ENCODE measurements around the gene CLMN. TPM values are rescaled to one million over a fixed set of nuclear protein-coding genes. Genes with fewer than 3 reads are reported as not detected.
"Not testable (repeated sequence)": the region's sequence is repeated elsewhere in the genome, so short reads cannot be mapped to it uniquely, and the experiment has no call there.

Gene CLMN
- total and polyA plus RNA-seq, 2 donors (not counting 3 experiments of a cell fraction or from before 2014, with no cell fraction given) = 0.72 to 9.6 TPM

- Histone ChIP-seq H3K4me1 (ENCODE audit: control insufficient read depth, extremely low read depth, insufficient read depth, low read length) (no peaks in the 10 kb centered on the region), H3K9ac (replicated peaks; ENCODE audit: extremely low read depth, insufficient read depth, low read length) (no peak overlapping the region), H3K27ac (ENCODE audit: insufficient read depth, low read depth, low read length) (no peak overlapping the region), H3K4me3 (replicated peaks in 1 of 3; ENCODE audit: insufficient read depth in 1 of 3, low read depth in 1 of 3, low read length in 3 of 3) (no peak overlapping the region), H3K36me3 (ENCODE audit: control insufficient read depth in 2 of 2, extremely low read depth in 1 of 2, insufficient read depth in 2 of 2, low read length in 2 of 2) (no peaks in the 10 kb centered on the region), H3K27me3 (ENCODE audit: control insufficient read depth in 2 of 2, insufficient read depth in 2 of 2, low read length in 2 of 2) (no peaks in the 10 kb centered on the region), H3K4me2 (ENCODE audit: insufficient read depth, low read length) (no peak overlapping the region), H3K9me1 (replicated peaks; ENCODE audit: control insufficient read depth, extremely low read depth, insufficient read depth, low read length) (no peaks in the 10 kb centered on the region), H3K9me3 (replicated peaks; ENCODE audit: control insufficient read depth, insufficient read depth, low read length) (no peaks in the 10 kb centered on the region), H2AFZ (ENCODE audit: low read depth, low read length) (no peak overlapping the region), H4K20me1 (replicated peaks; ENCODE audit: control insufficient read depth, extremely low read depth, insufficient read depth, low read length) (no peaks in the 10 kb centered on the region), H3K79me2 (ENCODE audit: control insufficient read depth, insufficient read depth, low read length) (no peaks in the 10 kb centered on the region)
- CTCF ChIA-PET = no interaction called here
- POLR2A ChIA-PET = interaction anchor here (0.6 kb wide), 1 partner anchor 915 kb away, joined by 4 read pairs; no protein-coding TSS in a partner anchor
- intact Hi-C loops (cut with micrococcal nuclease) (no loop called here), dilution Hi-C loops (cut with MboI; ENCODE audit: extremely low pct_ligation_motif_present, low sequenced_read_pairs) (no loop called here)
- no peak for TF ChIP-seq EZH2 (IDR thresholded peaks at IDR 0.05; ENCODE audit: borderline replicate concordance, low read depth, low read length, severe bottlenecking)
- no peak for TF ChIP-seq JUN (IDR thresholded peaks at IDR 0.05; ENCODE audit: borderline replicate concordance, insufficient read depth, insufficient read length, low read depth)
- no peak for TF ChIP-seq POLR2AphosphoS5 (IDR thresholded peaks at IDR 0.05; ENCODE audit: insufficient read depth, low read depth, low read length)
- no peak for TF ChIP-seq FOS (IDR thresholded peaks at IDR 0.05; ENCODE audit: borderline replicate concordance, insufficient read depth, low read length)
- FAIRE-seq (no peak), DNase-seq (ENCODE audit: low read depth, low spot score) (no peak)
- no TSS peak for BruUV-seq (replicated peaks)
Observed at GRCh38 chr14:95285566-95285965, 34.1 kb downstream of the CLMN start.

GRCh38 chr14:95283802-95284201 lies 35.9 kb downstream of the CLMN start:
- H3K79me2 ChIP-seq (ENCODE audit: control insufficient read depth, insufficient read depth, low read length); H3K4me1 ChIP-seq (ENCODE audit: control insufficient read depth, extremely low read depth, insufficient read depth, low read length); H3K4me2 ChIP-seq (ENCODE audit: insufficient read depth, low read length); H2AFZ ChIP-seq (ENCODE audit: low read depth, low read length); DNase-seq (ENCODE audit: low read depth, low spot score); H4K20me1 ChIP-seq (replicated peaks; ENCODE audit: control insufficient read depth, extremely low read depth, insufficient read depth, low read length); FAIRE-seq; CTCF ChIA-PET; H3K36me3 ChIP-seq (ENCODE audit: control insufficient read depth in 2 of 2, extremely low read depth in 1 of 2, insufficient read depth in 2 of 2, low read length in 2 of 2); H3K9ac ChIP-seq (replicated peaks; ENCODE audit: extremely low read depth, insufficient read depth, low read length); BruUV-seq (replicated peaks); dilution Hi-C loops (cut with MboI; ENCODE audit: extremely low pct_ligation_motif_present, low sequenced_read_pairs); H3K9me1 ChIP-seq (replicated peaks; ENCODE audit: control insufficient read depth, extremely low read depth, insufficient read depth, low read length); intact Hi-C loops (cut with micrococcal nuclease); H3K4me3 ChIP-seq (replicated peaks in 1 of 3; ENCODE audit: insufficient read depth in 1 of 3, low read depth in 1 of 3, low read length in 3 of 3); H3K9me3 ChIP-seq (replicated peaks; ENCODE audit: control insufficient read depth, insufficient read depth, low read length); H3K27me3 ChIP-seq (ENCODE audit: control insufficient read depth in 2 of 2, insufficient read depth in 2 of 2, low read length in 2 of 2); H3K27ac ChIP-seq (ENCODE audit: insufficient read depth, low read depth, low read length): not testable (repeated sequence)
- POLR2A ChIA-PET = interaction anchor here (0.5 kb wide), 1 partner anchor 8 kb away, joined by 3 read pairs; no protein-coding TSS in a partner anchor

GRCh38 chr14:95282986-95283380 lies 36.7 kb downstream of the CLMN start:
- POLR2A ChIA-PET = not testable (repeated sequence)

More at GRCh38 chr14:95282986-95283380, 36.7 kb downstream of the CLMN start:
- FAIRE-seq; H2AFZ ChIP-seq (ENCODE audit: low read depth, low read length); H3K9ac ChIP-seq (replicated peaks; ENCODE audit: extremely low read depth, insufficient read depth, low read length); intact Hi-C loops (cut with micrococcal nuclease); H3K79me2 ChIP-seq (ENCODE audit: control insufficient read depth, insufficient read depth, low read length); H3K27ac ChIP-seq (ENCODE audit: insufficient read depth, low read depth, low read length); H3K4me3 ChIP-seq (replicated peaks in 1 of 3; ENCODE audit: insufficient read depth in 1 of 3, low read depth in 1 of 3, low read length in 3 of 3); dilution Hi-C loops (cut with MboI; ENCODE audit: extremely low pct_ligation_motif_present, low sequenced_read_pairs); H4K20me1 ChIP-seq (replicated peaks; ENCODE audit: control insufficient read depth, extremely low read depth, insufficient read depth, low read length); DNase-seq (ENCODE audit: low read depth, low spot score); H3K9me3 ChIP-seq (replicated peaks; ENCODE audit: control insufficient read depth, insufficient read depth, low read length); H3K4me2 ChIP-seq (ENCODE audit: insufficient read depth, low read length); H3K27me3 ChIP-seq (ENCODE audit: control insufficient read depth in 2 of 2, insufficient read depth in 2 of 2, low read length in 2 of 2); H3K36me3 ChIP-seq (ENCODE audit: control insufficient read depth in 2 of 2, extremely low read depth in 1 of 2, insufficient read depth in 2 of 2, low read length in 2 of 2); CTCF ChIA-PET; H3K4me1 ChIP-seq (ENCODE audit: control insufficient read depth, extremely low read depth, insufficient read depth, low read length); BruUV-seq (replicated peaks); H3K9me1 ChIP-seq (replicated peaks; ENCODE audit: control insufficient read depth, extremely low read depth, insufficient read depth, low read length): not testable (repeated sequence)
